Measurements from ENCODE around the gene PXDC1.

- no peak for TF ChIP-seq EP300 (IDR thresholded peaks at IDR 0.05)
- no peak for TF ChIP-seq CTCF (IDR thresholded peaks at IDR 0.05)
- TF ChIP-seq POLR2AphosphoS5 (IDR thresholded peaks at IDR 0.05), result no peak
- no peak for TF ChIP-seq POLR2A (IDR thresholded peaks at IDR 0.05)
Measured at GRCh38 chr6:3710403-3710802, 41.1 kb downstream of the PXDC1 start.
